ENCODE measurements around the gene CRYBB2.
"Not testable (repeated sequence)": the region's sequence is repeated elsewhere in the genome, so short reads cannot be mapped to it uniquely, and the experiment has no call there.

CRYBB2 gene

DNA sequence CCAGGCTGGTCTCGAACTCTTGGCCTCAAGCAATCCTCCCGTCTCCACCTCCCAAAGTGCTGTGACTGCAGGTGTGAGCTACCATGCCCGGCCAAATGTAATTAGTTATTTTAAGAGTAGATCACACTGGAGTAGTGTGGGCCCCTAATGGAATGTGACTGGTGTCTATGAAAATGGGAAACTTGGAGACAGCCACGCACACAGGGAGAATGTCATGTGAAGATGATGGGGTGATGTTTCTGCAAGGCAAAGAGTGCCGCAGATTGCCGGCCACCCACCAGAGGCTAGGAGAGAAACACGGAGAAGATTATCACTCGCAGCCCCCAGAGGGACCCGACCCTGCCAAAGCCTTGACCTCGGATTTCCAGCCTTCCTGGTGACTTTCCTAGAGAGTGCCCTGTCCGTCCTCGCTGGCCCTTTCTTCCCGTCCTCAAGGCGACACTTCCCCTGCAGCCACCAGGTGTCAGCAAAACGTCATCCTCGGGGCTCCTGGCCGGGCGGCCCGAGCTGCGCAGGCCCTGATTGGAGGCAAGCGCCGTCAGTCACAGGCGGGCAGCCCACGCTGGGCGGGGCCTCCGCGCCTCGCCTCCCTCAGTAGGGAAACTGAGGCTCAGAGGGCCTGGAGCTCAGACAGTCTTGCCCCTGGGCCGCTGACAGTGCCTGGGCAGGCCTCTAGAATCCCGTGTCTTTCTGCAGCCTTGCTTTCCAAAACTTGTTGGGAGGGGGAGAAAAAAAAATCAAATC, 16.3 kb downstream of the CRYBB2 start:
- no peak for DNase-seq

DNA sequence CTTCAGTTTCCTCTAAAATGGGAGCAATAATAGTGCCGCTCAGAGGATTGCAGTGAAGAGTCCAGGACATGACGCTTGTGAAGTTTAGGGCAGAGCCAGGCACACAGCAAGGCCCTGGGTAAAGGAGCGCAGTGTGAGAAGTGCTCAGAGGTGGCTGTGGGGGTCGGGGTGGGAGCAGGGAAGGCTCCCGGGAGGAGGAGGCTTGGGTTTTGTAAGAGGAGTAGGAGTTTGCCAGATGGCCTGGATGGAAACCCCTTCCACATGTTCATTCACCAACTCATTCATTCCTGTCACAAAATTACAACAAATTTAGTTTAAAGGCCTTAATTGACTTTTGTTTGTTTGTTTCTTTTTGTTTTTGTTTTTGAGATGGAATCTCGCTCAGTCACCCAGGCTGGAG, 17.0 kb downstream of the CRYBB2 start:
- DNase-seq, result no peak

DNA sequence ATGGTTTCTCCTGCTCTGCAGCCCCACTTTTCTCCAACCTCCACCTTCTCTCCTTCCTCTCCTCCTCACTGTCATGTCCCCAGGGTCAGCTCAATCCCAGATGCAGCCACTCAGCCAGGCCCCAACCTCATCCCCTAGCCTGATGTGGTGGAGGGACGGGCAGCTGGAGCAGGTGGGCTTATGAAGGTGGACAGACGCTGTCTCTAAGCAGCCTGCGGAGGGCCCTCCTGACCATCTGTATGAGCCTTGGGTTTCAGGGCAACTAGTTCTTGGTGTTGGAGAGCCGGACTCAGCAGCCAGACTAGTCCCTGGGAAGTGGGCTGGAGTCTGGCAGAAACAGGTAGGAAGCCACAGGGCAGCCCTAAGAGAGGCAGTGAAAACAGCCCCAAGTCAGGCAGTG, 18.1 kb downstream of the CRYBB2 start:
- no peak for DNase-seq

DNA sequence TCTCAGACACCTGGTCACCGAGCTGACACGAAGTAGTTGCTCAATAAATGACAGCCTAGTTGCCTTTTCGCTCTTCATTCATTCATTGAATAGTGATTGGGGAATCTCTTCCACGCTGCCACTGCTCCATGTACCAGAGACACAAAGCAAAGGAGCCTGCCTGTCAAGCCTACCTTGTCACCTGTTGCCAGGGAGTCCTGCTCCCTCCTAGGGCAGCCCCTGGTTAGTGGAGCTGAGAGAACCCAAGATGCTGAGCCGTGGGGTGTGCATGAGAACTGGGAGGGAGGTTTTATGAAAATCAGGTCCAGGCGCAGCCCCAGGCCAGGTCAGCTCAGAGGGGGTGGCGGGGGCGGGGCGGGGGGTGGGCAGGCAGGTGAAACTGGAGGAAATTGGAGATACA, 18.6 kb downstream of the CRYBB2 start:
- DNase-seq, result not testable (repeated sequence)

DNA sequence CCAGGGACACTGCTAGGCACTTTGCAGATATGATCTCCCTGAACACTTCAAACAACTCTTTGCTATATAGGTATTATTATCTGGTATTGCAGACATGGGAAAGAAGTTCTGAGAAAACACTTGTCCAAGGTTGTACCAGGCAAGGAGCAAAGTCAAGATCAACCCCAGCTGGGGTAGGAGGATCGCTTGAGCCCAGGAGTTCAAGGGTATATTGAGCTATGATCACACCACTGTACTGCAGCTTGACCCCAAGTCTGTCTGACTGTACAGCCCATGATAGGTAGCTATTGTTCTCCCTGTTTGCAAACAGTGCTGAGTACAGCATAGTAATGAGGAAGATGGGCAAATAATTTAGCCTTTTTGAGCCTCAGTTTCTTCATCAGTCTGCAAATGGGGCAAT, 35.7 kb downstream of the CRYBB2 start:
- DNase-seq, result not testable (repeated sequence)

DNA sequence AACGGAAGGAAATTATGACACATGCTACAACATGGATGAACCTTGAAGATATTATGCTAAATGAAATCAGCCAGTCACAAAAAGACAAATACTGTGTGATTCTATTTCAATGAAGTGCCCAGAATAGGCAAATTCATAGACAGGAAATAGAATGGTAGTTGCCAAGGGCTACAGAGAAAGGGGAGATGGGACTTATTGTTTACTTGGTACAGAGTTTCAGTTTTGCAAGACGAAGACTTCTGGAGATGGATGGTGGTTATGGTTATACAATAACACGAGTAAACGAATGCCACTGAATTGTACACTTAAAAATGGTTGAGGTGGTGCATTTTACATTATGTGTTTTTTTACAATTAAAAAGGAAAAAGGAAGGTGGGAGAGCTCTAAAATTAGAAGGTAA, 48.1 kb downstream of the CRYBB2 start:
- not testable (repeated sequence) for DNase-seq

DNA sequence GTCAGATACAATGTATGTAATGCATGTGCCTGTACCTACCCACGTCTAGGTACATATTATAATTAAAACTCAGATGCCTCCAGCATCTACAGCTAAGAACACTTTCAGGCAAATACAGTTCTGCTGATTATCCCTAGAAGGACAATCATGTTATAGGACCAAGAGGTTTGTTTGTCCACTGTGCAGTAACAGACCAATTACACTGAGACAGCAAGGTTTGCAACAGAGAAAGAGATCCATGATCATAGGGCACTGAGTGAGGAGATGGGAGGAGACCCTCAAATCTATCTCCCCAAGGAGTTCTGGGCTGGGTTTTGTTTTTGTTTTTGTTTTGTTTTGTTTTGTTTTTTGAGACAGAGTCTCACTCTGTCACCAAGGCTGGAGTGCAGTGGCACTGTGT, 49.5 kb downstream of the CRYBB2 start:
- DNase-seq, result not testable (repeated sequence)

DNA sequence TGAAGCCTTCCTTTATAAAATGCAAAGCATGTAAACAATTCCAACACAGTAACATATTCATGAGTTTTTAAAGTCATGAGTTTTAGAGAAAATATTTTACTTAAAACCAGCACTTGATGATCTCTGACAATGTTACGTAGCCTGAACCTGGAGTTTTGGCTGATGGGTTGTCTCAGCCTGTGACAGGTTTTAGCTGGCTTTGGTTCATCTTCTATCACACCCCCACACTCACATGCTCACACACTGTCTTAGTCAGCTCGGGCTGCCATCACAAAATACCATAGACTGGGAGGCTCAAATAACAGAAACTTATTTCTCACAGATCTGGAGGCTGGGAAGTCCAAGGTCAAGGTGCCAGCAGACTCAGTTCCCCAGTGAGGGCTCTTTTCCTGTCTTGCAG, 50.6 kb downstream of the CRYBB2 start:
- DNase-seq, result not testable (repeated sequence)

DNA sequence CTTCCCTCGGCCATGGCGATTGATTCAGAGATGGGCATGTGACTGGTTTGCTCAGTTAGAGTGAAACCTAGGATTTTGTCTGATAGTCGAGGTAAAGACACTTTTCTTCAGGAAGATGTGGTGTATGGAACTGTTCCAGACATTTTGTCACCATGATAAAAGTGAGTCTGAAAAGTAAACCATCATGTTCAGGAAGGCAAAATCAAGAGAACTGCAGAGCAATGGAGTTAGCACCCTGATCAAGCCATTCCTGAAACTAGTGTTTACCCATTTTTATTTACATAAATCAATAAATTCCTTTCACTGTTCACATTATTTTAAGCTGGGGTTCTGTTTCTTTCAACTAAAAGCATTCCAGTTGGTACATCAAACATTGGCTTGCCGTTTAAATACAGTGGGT, 53.8 kb downstream of the CRYBB2 start:
- not testable (repeated sequence) for DNase-seq

DNA sequence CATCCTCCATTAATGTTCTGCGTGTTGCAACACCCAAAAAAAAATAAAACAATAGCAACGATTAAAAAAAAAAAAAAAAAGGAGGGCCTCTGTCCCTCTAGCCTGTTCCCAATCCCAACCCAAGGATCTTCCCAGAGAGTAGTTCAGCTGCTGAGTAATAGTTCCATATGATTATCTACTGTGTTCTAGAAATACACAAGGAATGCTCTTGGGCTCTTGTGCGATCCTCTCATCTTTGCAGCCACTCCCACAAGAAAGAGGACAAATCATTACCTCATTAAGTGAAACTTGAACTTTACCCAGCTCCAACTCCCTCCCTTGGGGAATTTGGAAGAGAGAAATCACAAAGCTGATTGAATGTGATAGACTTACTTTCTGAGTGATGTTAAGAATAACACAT, 54.5 kb downstream of the CRYBB2 start:
- not testable (repeated sequence) for DNase-seq

DNA sequence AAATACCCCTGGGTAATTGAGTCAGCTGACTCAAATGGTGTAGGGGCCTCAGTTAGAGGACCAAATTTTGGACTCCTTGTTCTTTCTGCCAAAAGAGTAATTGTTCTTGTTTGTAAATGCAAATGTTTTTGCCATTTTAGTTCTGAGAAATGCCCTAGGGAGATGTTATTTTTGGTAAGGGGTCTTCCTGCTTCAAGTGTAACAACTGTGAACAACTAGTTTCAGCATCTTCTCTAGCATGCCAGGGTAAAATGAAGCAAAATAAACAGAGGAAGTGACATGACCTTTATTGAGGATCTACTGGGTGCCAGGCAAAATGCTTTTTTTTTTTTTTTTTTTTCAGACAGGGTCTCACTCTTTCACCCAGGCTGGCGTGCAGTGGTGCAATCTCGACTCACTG, 60.7 kb downstream of the CRYBB2 start:
- not testable (repeated sequence) for DNase-seq
